ENCODE data around the gene RPS6KA2. TPM values are rescaled to one million over a fixed set of nuclear protein-coding genes. Genes with fewer than 3 reads are reported as not detected.

Gene RPS6KA2
- total RNA-seq: 23.9 and 26.2 TPM in 2 replicates

DNA sequence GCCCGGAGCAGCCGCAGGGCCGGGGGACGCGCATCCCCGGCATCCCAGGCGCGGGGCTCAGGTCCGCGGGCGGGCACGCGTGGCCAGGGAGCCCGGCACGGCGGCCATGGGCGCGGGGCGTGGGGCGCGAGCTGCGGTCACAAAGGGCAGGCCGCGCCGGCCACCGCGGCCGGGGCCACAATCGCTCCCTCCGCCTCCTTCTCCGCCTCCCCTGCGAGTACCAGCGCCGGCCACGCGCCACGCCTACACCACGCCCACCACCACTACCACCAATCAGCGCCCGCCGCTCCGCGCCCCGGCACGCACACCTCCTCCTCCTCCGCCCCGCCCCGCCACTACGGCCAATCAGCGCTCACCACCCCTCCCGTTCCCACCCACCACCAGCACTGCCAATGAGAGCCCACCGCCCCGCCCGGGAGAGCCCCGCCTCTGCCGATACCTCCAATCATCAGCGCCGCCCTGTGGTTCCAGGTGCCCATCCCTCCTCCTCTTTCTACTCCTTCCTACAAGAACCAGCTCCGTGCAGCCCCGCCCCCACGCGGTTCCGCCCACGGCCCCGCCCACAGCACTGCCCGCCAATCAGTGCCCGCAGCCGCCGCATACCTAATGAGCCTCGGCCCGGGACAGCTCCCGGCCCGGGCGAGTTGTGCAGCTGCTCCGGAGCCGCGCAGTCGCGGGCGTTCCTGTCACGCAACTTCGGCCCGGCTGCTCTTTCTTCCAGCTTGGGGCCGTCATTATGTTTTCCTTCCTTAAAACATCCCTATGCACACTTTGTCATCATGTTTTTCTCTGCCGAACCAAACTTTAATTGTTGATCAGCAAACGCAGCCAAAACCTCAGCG is at the start of gene RPS6KA2:
Gene RPS6KA2, minus strand, starts transcription at position 219 of the 842 bp plus-strand sequence. CDS start 232 bp downstream, outside the sequence.

DNA sequence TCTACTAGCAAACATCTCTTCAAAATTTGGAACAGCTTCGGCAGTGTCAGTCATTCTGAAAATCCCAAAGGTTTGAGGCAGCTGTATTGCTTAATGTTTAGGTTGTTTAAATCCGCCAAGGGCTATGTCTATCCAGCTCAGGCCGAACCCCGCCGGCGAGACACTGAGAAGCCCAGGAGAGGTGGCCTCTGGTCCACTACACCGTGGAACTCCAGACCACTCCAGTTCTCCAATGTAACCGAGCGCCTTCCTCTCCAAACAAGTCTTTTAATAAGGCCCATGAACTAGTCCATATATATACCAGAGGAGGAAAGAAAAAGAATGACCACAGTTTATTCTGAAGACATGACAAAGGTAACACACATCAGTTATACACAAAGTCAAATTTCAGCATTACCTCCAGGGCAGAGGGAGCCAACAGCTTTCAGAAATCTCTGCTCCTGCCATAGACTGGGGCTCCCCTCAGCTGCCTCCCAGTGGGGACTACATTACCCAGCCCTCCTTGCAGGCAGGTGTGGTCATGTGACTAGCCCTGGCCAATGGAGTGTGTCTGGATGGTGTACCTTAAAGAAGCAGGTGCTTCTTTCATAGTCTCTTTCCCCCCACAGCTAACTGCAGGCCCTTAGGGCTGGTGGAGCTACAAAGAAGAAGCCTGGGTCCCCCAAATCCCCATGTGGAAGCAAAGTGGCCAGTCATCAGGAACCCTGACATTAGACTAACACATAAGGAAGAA is 40.5 kb downstream of the RPS6KA2 start, which contains the start of gene RAMACL:
Gene RAMACL, minus strand, starts transcription at position 255 of the 733 bp plus-strand sequence. Its CDS starts 201 bp downstream, at position 54.

DNA sequence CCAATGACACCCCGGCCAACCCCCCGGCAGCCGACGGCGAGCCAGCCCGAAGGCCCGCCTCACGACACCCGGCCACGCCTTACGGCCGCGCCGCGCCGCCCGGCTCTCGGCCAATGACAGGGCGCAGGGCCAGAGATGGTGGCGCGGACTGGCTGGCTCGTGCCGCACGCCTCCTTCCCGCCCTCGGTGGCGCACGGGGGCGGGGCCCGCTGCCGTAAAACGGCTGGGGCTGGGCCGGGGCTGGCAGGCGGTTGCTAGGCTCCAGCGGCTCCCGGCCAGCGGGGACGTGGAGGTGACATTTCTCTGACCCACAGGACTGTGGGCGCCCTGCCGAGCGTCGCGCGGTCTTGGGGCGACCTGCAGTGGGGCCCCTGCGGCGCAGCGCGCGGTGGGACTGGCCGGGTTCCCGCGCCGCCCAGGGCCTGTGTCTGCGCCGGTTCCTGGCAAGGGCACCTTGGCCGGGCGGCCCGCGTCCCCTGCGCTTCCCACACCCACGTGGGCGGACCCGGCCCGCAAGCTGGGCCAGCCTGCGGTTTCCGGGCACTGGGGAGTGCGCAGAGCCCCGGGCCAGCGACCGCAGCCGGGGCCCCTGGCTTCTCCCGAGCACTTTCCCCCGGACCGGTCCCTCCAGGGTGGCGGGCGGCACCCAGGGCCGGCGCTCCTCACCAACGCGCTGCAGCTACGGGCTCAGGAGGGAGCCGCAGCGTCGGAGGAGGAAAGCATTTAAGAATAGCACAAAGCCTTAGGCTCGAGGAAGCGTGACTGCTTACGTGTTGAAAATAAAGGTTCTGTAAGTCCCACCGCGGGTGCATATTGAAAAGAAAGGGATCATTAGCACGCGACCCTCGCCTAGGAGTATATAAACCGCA is 243.9 kb downstream of the RPS6KA2 start, which contains the start of gene MPC1:
Gene MPC1, minus strand, starts transcription at position 8 of the 869 bp plus-strand sequence. CDS start 64 bp downstream, outside the sequence.

Other genes starting within 250 kb of the RPS6KA2 start
- 16.4 and 23.2 TPM in 2 replicates for gene MPC1, start 244.3 kb downstream of the RPS6KA2 start, total RNA-seq
- gene RAMACL, start 40.6 kb downstream of the RPS6KA2 start, total RNA-seq: 0.21 and 0.72 TPM in 2 replicates

Data from tracheal epithelial cell (primary cell).